GM21786 (cell line): ENCODE measurements around the gene NECAB2.

Source experiments
- ATAC-seq: cut with Tn5 transposase; IDR thresholded peaks from one replicate; pipeline ENCODE4 v1.9.1; 2021; ENCODE audit not compliant: unreplicated experiment

NECAB2 gene

GRCh38 chr16:83965444-83966152, 2.4 kb upstream of the NECAB2 start:
- ATAC-seq: no peak

- ATAC-seq: no peak
Observed at GRCh38 chr16:83966153-83966696, 1.8 kb upstream of the NECAB2 start.

- no peak for ATAC-seq
Observed at GRCh38 chr16:83967091-83967490, 953 bp upstream of the NECAB2 start.

GRCh38 chr16:83968306-83968851, 335 bp downstream of the NECAB2 start:
- no peak for ATAC-seq

GRCh38 chr16:83968891-83969649, 1.0 kb downstream of the NECAB2 start:
- ATAC-seq: no peak

GRCh38 chr16:83969771-83970429, 1.9 kb downstream of the NECAB2 start:
- ATAC-seq: no peak

GRCh38 chr16:83970430-83970815, 2.4 kb downstream of the NECAB2 start:
- no peak for ATAC-seq

GRCh38 chr16:83971165-83972130, 3.4 kb downstream of the NECAB2 start:
- no peak for ATAC-seq

GRCh38 chr16:83972256-83973008, 4.4 kb downstream of the NECAB2 start:
- ATAC-seq: no peak

- ATAC-seq: no peak
Observed at GRCh38 chr16:83973077-83973476, 5.0 kb downstream of the NECAB2 start.

- no peak for ATAC-seq
Observed at GRCh38 chr16:83973581-83974385, 5.7 kb downstream of the NECAB2 start.

- ATAC-seq: no peak
Observed at GRCh38 chr16:83974475-83974874, 6.4 kb downstream of the NECAB2 start.

GRCh38 chr16:83975590-83976260, 7.7 kb downstream of the NECAB2 start:
- ATAC-seq: no peak

- ATAC-seq: no peak
Observed at GRCh38 chr16:83977056-83977815, 9.2 kb downstream of the NECAB2 start.

GRCh38 chr16:83978401-83978904, 10.4 kb downstream of the NECAB2 start:
- ATAC-seq: no peak

- ATAC-seq: no peak
Observed at GRCh38 chr16:83979441-83979840, 11.4 kb downstream of the NECAB2 start.

- no peak for ATAC-seq
Observed at GRCh38 chr16:83980794-83981193, 12.8 kb downstream of the NECAB2 start.
